ENCODE results near the gene CYBC1.

DNA sequence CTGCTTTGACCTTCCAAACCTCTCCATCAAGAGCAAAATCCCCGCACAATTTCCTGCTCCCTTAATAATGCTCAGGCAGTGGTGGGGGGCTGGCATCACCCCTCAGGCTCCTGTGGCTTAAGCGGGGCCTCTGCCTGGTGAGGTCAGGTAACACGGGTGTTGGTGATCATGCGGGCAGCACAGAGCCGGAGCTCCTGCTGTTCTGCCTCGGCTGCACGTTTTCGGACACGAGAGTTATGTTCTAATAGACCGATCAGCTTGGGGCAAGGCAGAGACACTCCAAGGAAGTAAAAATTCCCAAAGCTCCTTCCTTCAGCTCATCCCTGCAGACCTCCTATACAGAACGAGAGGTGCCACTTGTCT lies 14.0 kb upstream of the CYBC1 start:
- TF ChIP-seq, protein P1, sequence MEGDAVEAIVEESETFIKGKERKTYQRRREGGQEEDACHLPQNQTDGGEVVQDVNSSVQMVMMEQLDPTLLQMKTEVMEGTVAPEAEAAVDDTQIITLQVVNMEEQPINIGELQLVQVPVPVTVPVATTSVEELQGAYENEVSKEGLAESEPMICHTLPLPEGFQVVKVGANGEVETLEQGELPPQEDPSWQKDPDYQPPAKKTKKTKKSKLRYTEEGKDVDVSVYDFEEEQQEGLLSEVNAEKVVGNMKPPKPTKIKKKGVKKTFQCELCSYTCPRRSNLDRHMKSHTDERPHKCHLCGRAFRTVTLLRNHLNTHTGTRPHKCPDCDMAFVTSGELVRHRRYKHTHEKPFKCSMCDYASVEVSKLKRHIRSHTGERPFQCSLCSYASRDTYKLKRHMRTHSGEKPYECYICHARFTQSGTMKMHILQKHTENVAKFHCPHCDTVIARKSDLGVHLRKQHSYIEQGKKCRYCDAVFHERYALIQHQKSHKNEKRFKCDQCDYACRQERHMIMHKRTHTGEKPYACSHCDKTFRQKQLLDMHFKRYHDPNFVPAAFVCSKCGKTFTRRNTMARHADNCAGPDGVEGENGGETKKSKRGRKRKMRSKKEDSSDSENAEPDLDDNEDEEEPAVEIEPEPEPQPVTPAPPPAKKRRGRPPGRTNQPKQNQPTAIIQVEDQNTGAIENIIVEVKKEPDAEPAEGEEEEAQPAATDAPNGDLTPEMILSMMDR (IDR thresholded peaks at IDR 0.05): no peak
- TF ChIP-seq POLR2A (IDR thresholded peaks at IDR 0.05): no peak
